CD4-positive, alpha-beta T cell (primary cell): ENCODE results near the gene ARSJ. TPM values are rescaled to one million over a fixed set of nuclear protein-coding genes. Genes with fewer than 3 reads are reported as not detected.

Experiments used
- ATAC-seq: fragments of 200-7000 bp; cut with Tn5 transposase; one replicate; pipeline ENCODE4 v1.10.0; 2022; ENCODE audit warnings: mild to moderate bottlenecking; ENCODE audit not compliant: poor library complexity
- CTCF ChIA-PET: fragments of 350-600 bp; sonication (Branson Sonifier 250); formaldehyde crosslinking; loops from one replicate; lab custom pipeline; 2021; ENCODE audit warnings: antibody characterized with exemption, inconsistent platforms; lab: Charles Lee
- POLR2A ChIA-PET: fragments of 350-600 bp; sonication (Branson Sonifier 250); formaldehyde crosslinking; loops from one replicate; lab custom pipeline; 2021; ENCODE audit warnings: antibody characterized with exemption, inconsistent platforms; lab: Charles Lee
- DNase-seq, 14 experiments: peaks; one replicate each; pipeline ENCODE4 v3.0.0-alpha.2; 2013 to 2020; ENCODE audit warnings: mixed read lengths in 2 of 14
- H3K27ac ChIP-seq, 2 donors: one replicate each; pipeline versions ENCODE4 v1.5.1 to v1.7.0; 2013; ENCODE audit warnings: low read length in 2 of 2, low read depth in 1 of 2, mild to moderate bottlenecking in 1 of 2
- H3K27me3 ChIP-seq, 2 experiments: 1 replicate in 1 of 2; 2 replicates in 1 of 2; pipeline versions ENCODE4 v1.6.1 to v1.7.0; 2013; ENCODE audit warnings: low read length in 2 of 2, control low read depth in 1 of 2, mild to moderate bottlenecking in 1 of 2, moderate library complexity in 1 of 2; ENCODE audit not compliant: insufficient read depth in 2 of 2, control insufficient read depth in 1 of 2
- H3K36me3 ChIP-seq: one replicate; pipeline ENCODE4 v1.6.1; 2013; ENCODE audit warnings: low read length, control low read depth; ENCODE audit not compliant: insufficient read depth
- H3K4me1 ChIP-seq: one replicate; pipeline ENCODE4 v1.6.1; 2013; ENCODE audit warnings: low read length, control low read depth; ENCODE audit not compliant: insufficient read depth
- H3K4me3 ChIP-seq: one replicate; pipeline ENCODE4 v1.5.1; 2013; ENCODE audit warnings: mild to moderate bottlenecking, low read length, moderate library complexity
- H3K9me3 ChIP-seq, 2 experiments: 1 replicate in 1 of 2; 2 replicates in 1 of 2; pipeline versions ENCODE4 v1.6.1 to v1.7.0; 2013; ENCODE audit warnings: low read length in 2 of 2, mild to moderate bottlenecking in 2 of 2, control low read depth in 1 of 2, moderate library complexity in 1 of 2; ENCODE audit not compliant: control insufficient read depth in 1 of 2, insufficient read depth in 1 of 2
- H3K27ac Mint-ChIP-seq: one replicate; pipeline ENCODE4 v1.8.0; 2020; ENCODE audit warnings: mixed read lengths
- H3K27me3 Mint-ChIP-seq: one replicate; pipeline ENCODE4 v1.8.0; 2021; ENCODE audit warnings: mixed read lengths
- H3K36me3 Mint-ChIP-seq: one replicate; pipeline ENCODE4 v1.8.0; 2021; ENCODE audit warnings: low read depth, mixed read lengths
- H3K4me1 Mint-ChIP-seq: one replicate; pipeline ENCODE4 v1.8.0; 2021; ENCODE audit warnings: low read depth, mixed read lengths
- H3K4me3 Mint-ChIP-seq: one replicate; pipeline ENCODE4 v1.8.0; 2020; ENCODE audit warnings: mild to moderate bottlenecking, mixed read lengths
- H3K9me3 Mint-ChIP-seq: one replicate; pipeline ENCODE4 v1.8.0; 2020; ENCODE audit warnings: mixed read lengths
- CTCF ChIP-seq: fragments of 200-600 bp; IDR thresholded peaks from one replicate; pipeline ENCODE4 v1.8.0; 2022; ENCODE audit warnings: antibody characterized with exemption, mild to moderate bottlenecking
- intact Hi-C, 2 experiments: fragments of 100-400 bp; cut with DNase I in 1 of 2; cut with micrococcal nuclease in 1 of 2; formaldehyde crosslinking; loops; one replicate each; pipeline versions ENCODE4 v1.15.1 to v1.9.0; 2023 to 2025; cut with DNase I, micrococcal nuclease
- total RNA-seq, 174 experiments: library from RNA in 2 of 174; stranded (reverse) in 2 of 174; gene quantifications; one replicate each; pipeline ENCODE4 v1.2.3 and lab custom pipeline; 2021 to 2026

The ARSJ gene
- total RNA-seq, 2 experiments from 2014 or later: not detected

- Histone ChIP-seq H3K4me3 (no peak overlapping the region), H3K4me1 (no peaks in the 10 kb centered on the region), H3K36me3 (no peaks in the 10 kb centered on the region), H3K9me3 (no peaks in the 10 kb centered on the region), H3K27me3 (no peaks in the 10 kb centered on the region), H3K27ac (no peak overlapping the region)
- intact Hi-C loops: no loop called here
- no peaks in the 10 kb centered on the region for H3K27me3 Mint-ChIP-seq
- peaks cover 8% of the 10 kb centered on the region for H3K4me1 Mint-ChIP-seq
- H3K4me3 Mint-ChIP-seq: no peak overlapping the region
- H3K36me3 Mint-ChIP-seq: no peaks in the 10 kb centered on the region
- H3K27ac Mint-ChIP-seq: no peak overlapping the region
- ChIA-PET POLR2A (no interaction called here), CTCF (no interaction called here)
- ATAC-seq (no peak), DNase-seq (no peak)
- no peak for TF ChIP-seq CTCF
- no peaks in the 10 kb centered on the region for H3K9me3 Mint-ChIP-seq
Measured at GRCh38 chr4:113884655-113885054, 94.8 kb downstream of the ARSJ start.

GRCh38 chr4:113882668-113883067 is 96.8 kb downstream of the ARSJ start:
- Mint-ChIP-seq H3K9me3 (no peaks in the 10 kb centered on the region), H3K4me1 (peaks cover 14% of the 10 kb centered on the region), H3K4me3 (no peak overlapping the region), H3K27me3 (no peaks in the 10 kb centered on the region), H3K27ac (no peak overlapping the region), H3K36me3 (no peaks in the 10 kb centered on the region)
- intact Hi-C loops: no loop called here
- Histone ChIP-seq H3K4me1 (no peaks in the 10 kb centered on the region), H3K27ac (no peak overlapping the region), H3K27me3 (no peaks in the 10 kb centered on the region), H3K36me3 (no peaks in the 10 kb centered on the region), H3K4me3 (no peak overlapping the region), H3K9me3 (no peaks in the 10 kb centered on the region)
- DNase-seq (no peak), ATAC-seq (no peak)
- TF ChIP-seq CTCF: no peak
- POLR2A ChIA-PET: no interaction called here
- CTCF ChIA-PET: no interaction called here

GRCh38 chr4:113881256-113881655 is 98.2 kb downstream of the ARSJ start:
- ATAC-seq: no peak
- ChIA-PET POLR2A (no interaction called here), CTCF (no interaction called here)
- no peaks in the 10 kb centered on the region for H3K27me3 ChIP-seq
- H3K4me3 ChIP-seq: no peak overlapping the region
- no peaks in the 10 kb centered on the region for H3K36me3 ChIP-seq
- Mint-ChIP-seq H3K36me3 (no peaks in the 10 kb centered on the region), H3K9me3 (no peaks in the 10 kb centered on the region), H3K4me3 (no peak overlapping the region), H3K4me1 (peaks cover 14% of the 10 kb centered on the region), H3K27me3 (no peaks in the 10 kb centered on the region), H3K27ac (no peak overlapping the region)
- no peaks in the 10 kb centered on the region for H3K9me3 ChIP-seq
- H3K27ac ChIP-seq: no peak overlapping the region
- no peak for DNase-seq
- H3K4me1 ChIP-seq: no peaks in the 10 kb centered on the region
- intact Hi-C loops: no loop called here
- TF ChIP-seq CTCF: no peak
